B cell (primary cell): ENCODE measurements around the gene MUC5AC. TPM values are rescaled to one million over a fixed set of nuclear protein-coding genes. Genes with fewer than 3 reads are reported as not detected.

ENCODE experiments used
- ATAC-seq: fragments of 200-7000 bp; cut with Tn5 transposase; one replicate; pipeline ENCODE4 v1.10.0; 2021; ENCODE audit warnings: low read depth, mild to moderate bottlenecking, moderate number of reproducible peaks, moderate library complexity
- CTCF ChIA-PET: fragments of 350-600 bp; sonication (Branson Sonifier 250); formaldehyde crosslinking; loops from one replicate; lab custom pipeline; 2021; ENCODE audit warnings: antibody characterized with exemption, inconsistent platforms; lab: Charles Lee
- POLR2A ChIA-PET: fragments of 350-600 bp; sonication (Branson Sonifier 250); formaldehyde crosslinking; loops from one replicate; lab custom pipeline; 2021; ENCODE audit warnings: antibody characterized with exemption; lab: Charles Lee
- DNase-seq: peaks from one replicate; pipeline ENCODE4 v3.0.0; 2013
- H2AFZ ChIP-seq: 2 replicates; pipeline ENCODE4 v1.6.1; 2012; ENCODE audit warnings: mild to moderate bottlenecking, low read depth, low read length; ENCODE audit not compliant: insufficient read depth, poor library complexity, severe bottlenecking
- H3K27ac ChIP-seq, 2 donors: 1 replicate in 1 of 2; 2 replicates in 1 of 2; pipeline ENCODE4 v1.5.1; 2012 to 2013; ENCODE audit warnings: low read length in 2 of 2, mild to moderate bottlenecking in 2 of 2, moderate library complexity in 1 of 2
- H3K27me3 ChIP-seq, 4 experiments: fragments of 200-600 bp in 1 of 4; sonication (generic) in 1 of 4; replicated peaks in 1 of 4; 1 replicate in 2 of 4; 2 replicates in 2 of 4; pipeline versions ENCODE4 v1.6.1 to v1.7.0; 2013 to 2016; ENCODE audit warnings: low read length in 3 of 4, mild to moderate bottlenecking in 2 of 4, mixed read lengths in 1 of 4, moderate library complexity in 1 of 4; ENCODE audit not compliant: insufficient read depth in 4 of 4, control insufficient read depth in 3 of 4; ENCODE audit errors: control extremely low read depth in 1 of 4
- H3K36me3 ChIP-seq, 2 experiments: replicated peaks in 1 of 2; 1 replicate in 1 of 2; 2 replicates in 1 of 2; pipeline versions ENCODE4 v1.6.1 to v1.7.1; 2013; ENCODE audit warnings: low read length in 1 of 2; ENCODE audit not compliant: insufficient read depth in 2 of 2, control insufficient read depth in 1 of 2; ENCODE audit errors: control extremely low read depth in 1 of 2, extremely low read depth in 1 of 2
- H3K4me1 ChIP-seq, 2 donors: fragments of 200-600 bp in 1 of 2; sonication (generic) in 1 of 2; 1 replicate in 1 of 2; 2 replicates in 1 of 2; pipeline versions ENCODE4 v1.5.1 to v1.6.1; 2013 to 2017; ENCODE audit warnings: low read length in 2 of 2; ENCODE audit not compliant: control insufficient read depth in 2 of 2, insufficient read depth in 2 of 2
- H3K4me2 ChIP-seq: replicated peaks from 2 replicates; pipeline ENCODE3; 2012; ENCODE audit warnings: mild to moderate bottlenecking, low read depth, low read length; ENCODE audit not compliant: poor library complexity, severe bottlenecking
- H3K4me3 ChIP-seq, 5 experiments: fragments of 200-600 bp in 1 of 5; sonication (generic) in 1 of 5; 1 replicate in 3 of 5; 2 replicates in 2 of 5; pipeline versions ENCODE4 v1.5.1 to v1.7.0; 2011 to 2016; ENCODE audit warnings: low read length in 4 of 5, mild to moderate bottlenecking in 4 of 5, low read depth in 2 of 5, control low read depth in 1 of 5, moderate library complexity in 1 of 5; ENCODE audit not compliant: insufficient read depth in 1 of 5; ENCODE audit errors: control extremely low read depth in 1 of 5, extremely low read depth in 1 of 5
- H3K79me2 ChIP-seq: fragments of 200-600 bp; sonication (generic); one replicate; pipeline ENCODE4 v1.6.0; 2016; ENCODE audit warnings: low read length; ENCODE audit not compliant: control insufficient read depth, insufficient read depth
- H3K9ac ChIP-seq: fragments of 200-600 bp; sonication (generic); 2 replicates; pipeline ENCODE4 v1.6.1; 2017; ENCODE audit warnings: mild to moderate bottlenecking, low read length, moderate library complexity
- H3K9me3 ChIP-seq, 3 donors: one replicate each; pipeline versions ENCODE4 v1.6.1 to v1.7.1; 2013; ENCODE audit warnings: low read length in 2 of 3; ENCODE audit not compliant: control insufficient read depth in 2 of 3, insufficient read depth in 1 of 3; ENCODE audit errors: control extremely low read depth in 1 of 3
- H4K20me1 ChIP-seq: 2 replicates; pipeline ENCODE4 v1.6.0; 2012; ENCODE audit warnings: mild to moderate bottlenecking, low read length; ENCODE audit not compliant: insufficient read depth, control insufficient read depth, poor library complexity, severe bottlenecking
- H3K27ac Mint-ChIP-seq: one replicate; pipeline ENCODE4 v1.8.0; 2021; ENCODE audit warnings: mixed read lengths
- H3K27me3 Mint-ChIP-seq: one replicate; pipeline ENCODE4 v1.8.0; 2021; ENCODE audit warnings: mixed read lengths
- H3K4me1 Mint-ChIP-seq: one replicate; pipeline ENCODE4 v1.8.0; 2021; ENCODE audit warnings: mixed read lengths
- H3K4me3 Mint-ChIP-seq: one replicate; pipeline ENCODE4 v1.8.0; 2021; ENCODE audit warnings: mixed read lengths
- H3K9me3 Mint-ChIP-seq: one replicate; pipeline ENCODE4 v1.8.0; 2022; ENCODE audit warnings: mixed read lengths; ENCODE audit not compliant: insufficient read depth
- EZH2 ChIP-seq: IDR thresholded peaks from 2 replicates; pipeline ENCODE4 v1.6.1; 2012; ENCODE audit warnings: borderline replicate concordance, low read depth, mild to moderate bottlenecking, moderate library complexity, low read length; ENCODE audit not compliant: insufficient read depth, poor library complexity, severe bottlenecking
- WGBS: methylation state at CpG from one replicate; pipeline ENCODE4 v1.1.5; 2013; ENCODE audit warnings: missing lambda C conversion rate; ENCODE audit not compliant: insufficient coverage; 5-methylcytosine and 5-hydroxymethylcytosine counted together
- intact Hi-C: fragments of 100-400 bp; cut with micrococcal nuclease; formaldehyde crosslinking; loops from one replicate; pipeline ENCODE4 v1.10.0; 2022
- polyA plus RNA-seq: library from polyadenylated mRNA; depleted of rRNA; stranded (reverse); fragments of >200 nt; gene quantifications from 2 replicates; pipeline ENCODE4 v1.2.3, GENCODE V29; 2012
- total RNA-seq, 2 donors: library from RNA; stranded (reverse); fragments of 120-200 nt in 1 of 2; gene quantifications; 1 replicate in 1 of 2; 2 replicates in 1 of 2; pipeline versions ENCODE4 v1.2.3 to v1.2.4, GENCODE V29; 2013 to 2022
- TF ChIP-seq, protein P1 (sequence below): fragments of 200-600 bp; IDR thresholded peaks from one replicate; pipeline ENCODE4 v1.8.0; 2022; ENCODE audit warnings: antibody characterized with exemption, mild to moderate bottlenecking

Gene MUC5AC
- total and polyA plus RNA-seq, 2 donors (not counting 1 experiment from before 2014, with no cell fraction given), result not detected

DNA sequence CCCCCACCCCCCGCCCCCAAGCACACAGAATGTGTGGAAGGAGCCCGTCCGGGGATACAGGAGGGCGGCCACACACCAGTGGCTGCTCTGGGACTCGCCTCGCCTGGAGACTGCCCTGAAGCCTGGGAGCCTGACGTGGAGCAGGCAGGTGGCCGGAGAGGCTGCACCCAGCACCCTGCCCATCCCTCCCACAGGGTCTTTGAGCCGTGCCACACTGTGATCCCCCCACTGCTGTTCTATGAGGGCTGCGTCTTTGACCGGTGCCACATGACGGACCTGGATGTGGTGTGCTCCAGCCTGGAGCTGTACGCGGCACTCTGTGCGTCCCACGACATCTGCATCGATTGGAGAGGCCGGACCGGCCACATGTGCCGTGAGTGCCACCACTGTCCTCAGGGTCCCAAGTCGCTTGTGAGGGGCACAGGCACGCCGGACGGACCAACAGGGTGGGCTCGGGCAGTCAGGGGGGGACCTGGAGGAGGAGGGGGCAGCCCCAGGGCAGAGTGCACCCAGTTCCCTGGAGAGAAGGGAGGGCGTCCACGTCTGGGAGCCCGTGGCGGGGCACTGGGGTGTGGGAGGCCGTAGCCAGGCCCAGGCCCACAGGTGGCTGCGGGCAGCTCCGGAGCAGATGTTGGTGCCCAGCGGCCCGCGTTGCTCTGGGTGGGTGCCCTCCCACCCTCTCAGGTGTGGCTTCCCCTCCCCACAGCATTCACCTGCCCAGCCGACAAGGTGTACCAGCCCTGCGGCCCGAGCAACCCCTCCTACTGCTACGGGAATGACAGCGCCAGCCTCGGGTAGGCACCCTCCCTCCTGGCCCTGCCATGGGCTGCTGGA, 38.1 kb downstream of the MUC5AC start:
- DNase-seq, result no peak
- CTCF ChIA-PET, result no interaction called here
- Histone ChIP-seq H3K36me3 (no peaks in the 10 kb centered on the region), H3K27ac (no peak overlapping the region), H3K27me3 (peaks cover 0 to 2% (median 0%) of the 10 kb centered on the region in 4 experiments), H3K4me2 (no peak overlapping the region), H3K4me1 (no peaks in the 10 kb centered on the region), H2AFZ (no peak overlapping the region), H3K9ac (no peak overlapping the region), H3K9me3 (peaks cover 0 to 9% (median 0%) of the 10 kb centered on the region in 3 donors), H3K79me2 (no peaks in the 10 kb centered on the region), H3K4me3 (no peak overlapping the region), H4K20me1 (no peaks in the 10 kb centered on the region)
- POLR2A ChIA-PET, result no interaction called here
- intact Hi-C loops, result no loop called here
- 93% methylated on average over 36 of the region's 41 CpGs for WGBS
- no peaks in the 10 kb centered on the region for H3K9me3 Mint-ChIP-seq
- H3K27me3 Mint-ChIP-seq, result no peaks in the 10 kb centered on the region
- H3K4me3 Mint-ChIP-seq, result no peak overlapping the region
- TF ChIP-seq EZH2, result no peak
- TF ChIP-seq, protein P1, sequence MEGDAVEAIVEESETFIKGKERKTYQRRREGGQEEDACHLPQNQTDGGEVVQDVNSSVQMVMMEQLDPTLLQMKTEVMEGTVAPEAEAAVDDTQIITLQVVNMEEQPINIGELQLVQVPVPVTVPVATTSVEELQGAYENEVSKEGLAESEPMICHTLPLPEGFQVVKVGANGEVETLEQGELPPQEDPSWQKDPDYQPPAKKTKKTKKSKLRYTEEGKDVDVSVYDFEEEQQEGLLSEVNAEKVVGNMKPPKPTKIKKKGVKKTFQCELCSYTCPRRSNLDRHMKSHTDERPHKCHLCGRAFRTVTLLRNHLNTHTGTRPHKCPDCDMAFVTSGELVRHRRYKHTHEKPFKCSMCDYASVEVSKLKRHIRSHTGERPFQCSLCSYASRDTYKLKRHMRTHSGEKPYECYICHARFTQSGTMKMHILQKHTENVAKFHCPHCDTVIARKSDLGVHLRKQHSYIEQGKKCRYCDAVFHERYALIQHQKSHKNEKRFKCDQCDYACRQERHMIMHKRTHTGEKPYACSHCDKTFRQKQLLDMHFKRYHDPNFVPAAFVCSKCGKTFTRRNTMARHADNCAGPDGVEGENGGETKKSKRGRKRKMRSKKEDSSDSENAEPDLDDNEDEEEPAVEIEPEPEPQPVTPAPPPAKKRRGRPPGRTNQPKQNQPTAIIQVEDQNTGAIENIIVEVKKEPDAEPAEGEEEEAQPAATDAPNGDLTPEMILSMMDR, result no peak
- no peak overlapping the region for H3K27ac Mint-ChIP-seq
- no peaks in the 10 kb centered on the region for H3K4me1 Mint-ChIP-seq
- ATAC-seq, result no peak
